Muscle layer of colon (tissue), 2 donors: ENCODE measurements around the gene STARD8.
"Not testable (repeated sequence)": the region's sequence is repeated elsewhere in the genome, so short reads cannot be mapped to it uniquely, and the experiment has no call there.

Experiments
- H3K27ac ChIP-seq: one replicate; pipeline ENCODE4 v1.7.0; 2013; ENCODE audit warnings: low read depth, mild to moderate bottlenecking, low read length, moderate library complexity
- H3K27me3 ChIP-seq, 2 donors: one replicate each; pipeline ENCODE4 v1.7.0; 2013; ENCODE audit warnings: low read length in 2 of 2, mild to moderate bottlenecking in 2 of 2; ENCODE audit not compliant: insufficient read depth in 2 of 2, control insufficient read depth in 1 of 2
- H3K36me3 ChIP-seq: one replicate; pipeline ENCODE4 v1.7.0; 2013; ENCODE audit warnings: mild to moderate bottlenecking, low read length; ENCODE audit not compliant: insufficient read depth
- H3K4me1 ChIP-seq: one replicate; pipeline ENCODE4 v1.7.0; 2013; ENCODE audit warnings: mild to moderate bottlenecking, low read length; ENCODE audit not compliant: insufficient read depth
- H3K4me3 ChIP-seq, 2 donors: one replicate each; pipeline ENCODE4 v1.7.0; 2013; ENCODE audit warnings: low read length in 2 of 2, low read depth in 1 of 2, mild to moderate bottlenecking in 1 of 2, moderate library complexity in 1 of 2
- H3K9ac ChIP-seq: one replicate; pipeline ENCODE4 v1.7.0; 2013; ENCODE audit warnings: low read length
- H3K9me3 ChIP-seq: one replicate; pipeline ENCODE4 v1.7.0; 2013; ENCODE audit warnings: mild to moderate bottlenecking, low read length
- donor health status: abdominal sarcoma.
- donor health status: Adenocarcinoma of cecum.

STARD8 gene

GRCh38 chrX:68640661-68641060 is 6.8 kb upstream of the STARD8 start:
- Histone ChIP-seq H3K36me3 (no peaks in the 10 kb centered on the region), H3K4me3 (no peak overlapping the region), H3K27me3 (no peaks in the 10 kb centered on the region), H3K9me3 (no peaks in the 10 kb centered on the region), H3K4me1 (no peaks in the 10 kb centered on the region), H3K9ac (no peak overlapping the region), H3K27ac (no peak overlapping the region)

DNA sequence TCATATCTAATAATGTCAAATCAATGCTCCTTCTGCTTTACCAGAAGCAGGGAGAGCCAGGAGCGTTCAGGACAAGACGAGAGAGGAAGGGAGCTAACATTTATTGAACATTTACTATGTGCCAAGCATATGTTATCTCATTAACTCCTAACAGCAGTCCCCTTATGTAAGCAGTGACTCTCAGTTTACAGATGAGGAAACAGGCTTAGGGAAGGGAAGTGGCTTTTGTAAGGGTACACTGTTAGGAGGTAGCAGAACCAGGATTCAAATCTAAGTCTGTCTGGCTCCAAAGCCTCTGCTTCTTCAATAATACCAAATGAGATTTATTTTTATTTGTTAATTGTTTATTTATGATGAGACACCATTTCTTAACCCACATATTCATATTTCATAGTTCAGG is 2.6 kb upstream of the STARD8 start:
- Histone ChIP-seq H3K4me3 (no peak overlapping the region), H3K9me3 (no peaks in the 10 kb centered on the region), H3K4me1 (no peaks in the 10 kb centered on the region), H3K36me3 (no peaks in the 10 kb centered on the region), H3K9ac (no peak overlapping the region), H3K27me3 (peaks cover 0 to 15% of the 10 kb centered on the region in 2 donors), H3K27ac (no peak overlapping the region)

- Histone ChIP-seq H3K27ac (no peak overlapping the region), H3K27me3 (peaks cover 0 to 15% of the 10 kb centered on the region in 2 donors), H3K9me3 (no peaks in the 10 kb centered on the region), H3K9ac (no peak overlapping the region), H3K36me3 (no peaks in the 10 kb centered on the region), H3K4me1 (no peaks in the 10 kb centered on the region), H3K4me3 (no peak overlapping the region)
These were observed 1.0 kb upstream of the STARD8 start for GRCh38 chrX:68646421-68646820.

GRCh38 chrX:68648960-68649359 is 1.5 kb downstream of the STARD8 start:
- no peaks in the 10 kb centered on the region for H3K4me1 ChIP-seq
- H3K36me3 ChIP-seq = no peaks in the 10 kb centered on the region
- no peak overlapping the region for H3K27ac ChIP-seq
- H3K9ac ChIP-seq = no peak overlapping the region
- no peak overlapping the region for H3K4me3 ChIP-seq
- no peaks in the 10 kb centered on the region for H3K9me3 ChIP-seq
- H3K27me3 ChIP-seq = peaks cover 0 to 19% of the 10 kb centered on the region in 2 donors

DNA sequence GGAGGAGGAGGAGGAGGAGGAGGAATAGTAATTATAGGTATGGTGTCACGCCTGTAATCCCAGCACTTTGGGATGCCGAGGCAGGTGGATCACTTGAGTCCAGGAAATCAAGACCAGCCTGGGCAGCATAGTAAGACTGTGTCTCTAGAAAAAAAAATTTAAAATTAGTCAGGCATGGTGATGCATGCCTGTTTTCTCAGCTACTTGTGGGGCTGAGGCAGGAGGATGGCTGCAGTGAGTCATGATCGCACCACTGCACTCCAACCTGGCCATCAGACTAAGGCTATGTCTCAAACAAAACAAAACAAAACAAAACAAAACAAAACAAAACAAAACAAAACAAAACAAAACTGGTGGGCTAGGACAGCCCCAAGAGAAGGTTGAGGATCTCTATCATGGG is 3.0 kb downstream of the STARD8 start:
- no peaks in the 10 kb centered on the region for H3K4me1 ChIP-seq
- no peak overlapping the region for H3K4me3 ChIP-seq
- no peaks in the 10 kb centered on the region for H3K36me3 ChIP-seq
- H3K27me3 ChIP-seq = peaks cover 0 to 21% of the 10 kb centered on the region in 2 donors
- H3K9ac ChIP-seq = no peak overlapping the region
- no peaks in the 10 kb centered on the region for H3K9me3 ChIP-seq
- H3K27ac ChIP-seq = no peak overlapping the region

DNA sequence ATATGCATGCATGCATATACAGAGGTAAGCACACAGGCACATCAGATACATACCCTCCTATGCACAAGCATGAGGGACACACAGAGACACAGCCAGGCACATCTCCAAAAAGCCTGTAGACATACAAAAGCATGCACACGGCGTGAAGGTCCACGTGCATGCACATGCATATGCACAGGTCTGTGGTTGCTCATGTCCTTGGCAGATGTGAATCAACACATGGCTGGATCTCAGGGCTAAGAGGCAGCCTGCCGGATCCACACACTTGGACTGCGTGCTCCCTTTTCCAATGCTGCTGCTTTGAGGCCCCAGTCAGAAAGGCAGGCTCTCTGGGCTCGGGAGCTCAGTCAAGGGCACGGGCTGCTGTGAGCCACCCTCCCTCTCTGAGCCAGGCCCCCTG is 3.6 kb downstream of the STARD8 start:
- peaks cover 0 to 21% of the 10 kb centered on the region in 2 donors for H3K27me3 ChIP-seq

GRCh38 chrX:68652326-68653170 is 5.1 kb downstream of the STARD8 start:
- H3K9ac ChIP-seq = no peak overlapping the region
- H3K9me3 ChIP-seq = no peaks in the 10 kb centered on the region
- H3K36me3 ChIP-seq = no peaks in the 10 kb centered on the region

More for the DNA sequence above, 3.6 kb downstream of the STARD8 start:
- Histone ChIP-seq H3K4me1 (no peaks in the 10 kb centered on the region), H3K27ac (no peak overlapping the region), H3K36me3 (no peaks in the 10 kb centered on the region), H3K4me3 (no peak overlapping the region), H3K9me3 (no peaks in the 10 kb centered on the region), H3K9ac (no peak overlapping the region)

GRCh38 chrX:68654693-68655092 is 7.2 kb downstream of the STARD8 start:
- Histone ChIP-seq H3K27ac (no peak overlapping the region), H3K9me3 (no peaks in the 10 kb centered on the region), H3K27me3 (peaks cover 0 to 6% of the 10 kb centered on the region in 2 donors)

More at GRCh38 chrX:68652326-68653170, 5.1 kb downstream of the STARD8 start:
- Histone ChIP-seq H3K27ac (no peak overlapping the region), H3K4me3 (no peak overlapping the region), H3K27me3 (peaks cover 0 to 10% of the 10 kb centered on the region in 2 donors), H3K4me1 (no peaks in the 10 kb centered on the region)

DNA sequence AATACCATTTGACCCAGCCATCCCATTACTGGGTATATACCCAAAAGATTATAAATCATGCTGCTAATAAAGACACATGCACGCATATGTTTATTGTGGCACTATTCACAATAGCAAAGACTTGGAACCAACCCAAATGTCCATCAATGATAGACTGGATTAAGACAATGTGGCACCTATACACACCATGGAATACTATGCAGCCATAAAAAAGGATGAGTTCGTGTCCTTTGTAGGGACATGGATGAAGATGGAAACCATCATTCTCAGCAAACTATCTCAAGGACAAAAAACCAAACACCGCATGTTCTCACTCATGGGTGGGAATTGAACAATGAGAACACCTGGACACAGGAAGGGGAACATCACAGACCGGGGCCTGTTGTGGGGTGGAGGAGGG is 9.0 kb downstream of the STARD8 start:
- not testable (repeated sequence) for H3K9ac ChIP-seq, H3K4me3 ChIP-seq, H3K27me3 ChIP-seq, H3K4me1 ChIP-seq, H3K36me3 ChIP-seq, H3K9me3 ChIP-seq, H3K27ac ChIP-seq

More at GRCh38 chrX:68654693-68655092, 7.2 kb downstream of the STARD8 start:
- Histone ChIP-seq H3K4me1 (no peaks in the 10 kb centered on the region), H3K36me3 (no peaks in the 10 kb centered on the region), H3K9ac (no peak overlapping the region), H3K4me3 (no peak overlapping the region)

DNA sequence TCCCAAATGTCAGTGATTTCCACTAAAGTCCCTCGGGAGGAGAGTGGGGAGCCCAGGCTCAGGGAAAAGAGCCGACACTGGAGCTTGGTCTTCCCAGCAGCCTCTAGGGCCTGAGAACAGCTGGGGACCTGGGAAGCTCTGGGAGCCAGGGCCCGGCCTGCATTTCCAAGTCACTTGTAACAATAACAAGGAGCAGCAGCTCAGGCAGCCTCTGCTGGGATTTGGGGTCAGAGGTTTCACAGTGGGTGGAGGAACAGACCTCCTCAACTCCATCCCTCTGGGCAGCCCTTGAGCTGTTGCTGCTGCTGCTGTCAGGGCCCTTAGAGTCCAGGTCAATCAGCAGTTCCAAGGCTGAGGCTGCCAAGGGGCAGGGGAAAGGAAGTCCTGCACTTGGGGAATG is 11.1 kb downstream of the STARD8 start:
- Histone ChIP-seq H3K27ac (no peak overlapping the region), H3K9me3 (no peaks in the 10 kb centered on the region), H3K27me3 (peaks cover 0 to 6% of the 10 kb centered on the region in 2 donors), H3K4me3 (no peak overlapping the region), H3K4me1 (no peaks in the 10 kb centered on the region), H3K36me3 (no peaks in the 10 kb centered on the region), H3K9ac (no peak overlapping the region)

GRCh38 chrX:68659385-68659784 is 11.9 kb downstream of the STARD8 start:
- H3K9me3 ChIP-seq = no peaks in the 10 kb centered on the region
- no peak overlapping the region for H3K4me3 ChIP-seq
- no peak overlapping the region for H3K9ac ChIP-seq
- no peaks in the 10 kb centered on the region for H3K27me3 ChIP-seq
- H3K36me3 ChIP-seq = no peaks in the 10 kb centered on the region
- no peaks in the 10 kb centered on the region for H3K4me1 ChIP-seq
- H3K27ac ChIP-seq = no peak overlapping the region

GRCh38 chrX:68659786-68660185 is 12.3 kb downstream of the STARD8 start:
- no peaks in the 10 kb centered on the region for H3K9me3 ChIP-seq
- no peaks in the 10 kb centered on the region for H3K36me3 ChIP-seq
- no peaks in the 10 kb centered on the region for H3K27me3 ChIP-seq
- no peak overlapping the region for H3K27ac ChIP-seq
- no peak overlapping the region for H3K4me3 ChIP-seq
- H3K9ac ChIP-seq = no peak overlapping the region
- H3K4me1 ChIP-seq = no peaks in the 10 kb centered on the region
